ENCODE data around the gene OR1I1. TPM values are rescaled to one million over a fixed set of nuclear protein-coding genes. Genes with fewer than 3 reads are reported as not detected.
"Not testable (repeated sequence)": the region's sequence is repeated elsewhere in the genome, so short reads cannot be mapped to it uniquely, and the experiment has no call there.

OR1I1 gene
- polyA plus RNA-seq, 12 donors: 0.04 to 0.07 (median 0.06) TPM; not detected in 6

DNA sequence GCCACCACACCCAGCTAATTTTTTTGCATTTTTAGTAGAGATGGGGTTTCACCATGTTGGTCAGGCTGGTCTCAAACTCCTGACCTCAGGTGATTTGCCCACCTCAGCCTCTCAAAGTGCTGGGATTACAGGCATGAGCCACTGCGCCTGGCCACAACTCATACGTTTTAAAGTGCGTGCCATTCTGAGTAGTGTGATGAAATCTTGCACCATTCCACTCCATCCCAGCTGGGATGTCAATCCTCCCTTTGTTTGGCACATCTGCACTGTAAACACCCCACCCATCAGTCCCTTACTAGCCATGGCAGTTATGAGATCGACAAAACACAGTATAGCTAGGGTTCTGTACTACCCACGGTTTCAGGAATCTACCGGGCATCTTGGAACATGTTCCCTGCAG lies 16.0 kb downstream of the OR1I1 start:
- DNase-seq: not testable (repeated sequence)

DNA sequence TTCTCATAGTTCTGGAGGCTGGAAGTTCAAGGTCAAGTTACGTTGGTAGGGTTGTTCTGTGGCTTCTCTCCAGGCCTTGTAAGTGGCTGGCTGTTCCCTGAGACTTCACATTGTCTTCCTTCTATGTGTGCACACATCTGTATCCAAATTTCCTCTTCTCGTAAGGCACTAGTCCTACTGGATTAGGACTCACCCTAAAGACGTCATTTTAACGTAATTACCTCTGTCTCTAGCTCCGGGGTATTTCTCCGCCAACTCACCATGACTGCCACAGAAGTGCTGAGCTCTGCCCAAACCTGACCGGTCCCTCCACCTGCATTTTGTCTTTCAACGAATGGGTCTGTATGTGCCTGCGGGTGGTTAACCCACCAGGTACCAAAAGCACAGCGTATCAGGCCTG lies 16.4 kb downstream of the OR1I1 start:
- DNase-seq: no peak

DNA sequence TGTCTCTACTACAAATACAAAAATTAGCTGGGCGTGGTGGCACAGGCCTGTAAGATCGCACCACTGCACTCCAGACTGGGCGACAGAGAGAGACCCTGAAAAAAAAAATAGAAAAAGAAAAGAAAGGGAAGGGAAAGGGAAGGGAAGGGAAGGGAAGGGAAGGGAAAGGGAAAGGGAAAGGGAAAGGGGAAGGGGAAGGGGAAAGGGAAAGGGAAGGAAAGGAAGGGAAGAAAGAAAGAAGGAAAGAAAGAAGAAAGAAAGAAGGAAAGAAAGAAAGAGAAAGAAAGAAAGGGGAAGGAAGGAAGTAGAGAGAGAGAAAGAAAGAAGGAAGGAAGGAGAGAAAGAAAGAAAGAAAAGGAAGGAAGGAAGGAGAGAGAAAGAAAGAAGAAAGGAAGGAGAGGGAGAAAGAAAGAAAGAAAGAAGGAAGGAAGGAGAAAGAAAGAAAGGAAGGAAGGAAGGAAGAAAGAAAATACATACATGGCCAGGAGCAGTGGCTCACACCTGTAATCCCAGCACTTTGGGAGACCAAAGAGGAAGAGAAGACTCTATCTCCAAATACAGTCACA lies 17.1 kb downstream of the OR1I1 start:
- no peak for DNase-seq

DNA sequence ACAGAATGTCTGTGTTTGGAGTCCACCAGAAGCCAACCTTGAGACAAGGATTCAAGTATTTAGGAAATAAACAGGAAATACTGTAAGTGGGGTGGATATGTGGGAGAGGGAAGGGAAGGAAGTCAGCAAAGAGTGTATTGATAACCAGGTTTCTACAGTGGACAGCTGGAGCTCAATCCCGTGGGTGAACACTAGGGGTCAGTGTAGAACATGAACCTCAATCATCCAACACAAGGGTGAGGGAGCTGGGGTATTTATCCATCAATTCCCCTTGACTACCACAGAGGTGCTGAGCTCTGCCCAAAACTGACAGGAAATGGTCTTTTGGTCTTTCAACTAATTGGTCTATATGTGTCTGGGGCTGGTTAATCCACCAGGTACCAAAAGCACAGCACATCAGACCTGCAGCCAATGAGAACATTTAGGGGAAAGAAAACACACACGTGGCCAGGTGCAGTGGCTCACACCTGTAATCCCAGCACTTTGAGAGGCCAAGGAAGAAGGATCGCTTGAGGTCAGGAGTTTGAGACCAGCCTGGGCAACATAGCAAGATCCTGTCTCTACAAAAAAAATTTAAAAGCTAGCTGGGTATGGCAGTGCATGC lies 19.6 kb downstream of the OR1I1 start:
- DNase-seq: no peak

DNA sequence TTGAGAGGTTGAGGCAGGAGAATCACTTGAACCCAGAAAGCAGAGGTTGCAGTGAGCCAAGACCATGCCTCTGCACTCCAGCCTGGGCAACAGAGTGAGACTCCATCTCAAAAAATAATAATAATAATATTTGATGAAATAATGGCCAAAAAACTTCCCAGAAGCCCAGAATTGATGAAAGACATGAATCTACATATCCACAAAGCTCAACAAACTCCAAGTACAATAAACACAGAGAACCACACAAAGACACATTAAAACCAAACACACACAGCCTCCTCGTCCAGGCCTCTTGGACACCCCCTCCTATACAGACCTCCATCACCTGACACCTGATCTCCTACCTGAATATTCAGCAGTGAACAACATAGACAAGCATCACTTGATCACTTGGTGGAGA lies 22.0 kb downstream of the OR1I1 start:
- DNase-seq: no peak

DNA sequence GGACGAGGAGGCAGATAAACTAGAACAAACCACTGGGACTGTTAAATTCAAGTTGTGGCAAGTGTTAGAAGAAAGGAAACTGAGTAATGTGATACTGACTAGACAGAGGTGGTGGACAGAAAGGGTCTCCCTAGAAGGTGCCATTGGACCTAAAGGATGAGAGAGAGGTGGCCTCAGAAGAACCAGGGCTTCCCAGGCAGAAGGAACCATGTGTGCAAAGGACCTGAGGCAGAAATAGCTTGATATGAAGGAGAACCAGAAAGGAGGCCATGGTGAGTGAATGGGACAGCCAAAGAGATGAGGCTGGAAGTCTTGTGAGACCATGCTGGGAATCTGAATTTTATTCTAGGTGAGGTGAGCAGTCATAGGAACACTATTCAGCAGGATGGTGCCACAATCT lies 22.4 kb downstream of the OR1I1 start:
- no peak for DNase-seq

DNA sequence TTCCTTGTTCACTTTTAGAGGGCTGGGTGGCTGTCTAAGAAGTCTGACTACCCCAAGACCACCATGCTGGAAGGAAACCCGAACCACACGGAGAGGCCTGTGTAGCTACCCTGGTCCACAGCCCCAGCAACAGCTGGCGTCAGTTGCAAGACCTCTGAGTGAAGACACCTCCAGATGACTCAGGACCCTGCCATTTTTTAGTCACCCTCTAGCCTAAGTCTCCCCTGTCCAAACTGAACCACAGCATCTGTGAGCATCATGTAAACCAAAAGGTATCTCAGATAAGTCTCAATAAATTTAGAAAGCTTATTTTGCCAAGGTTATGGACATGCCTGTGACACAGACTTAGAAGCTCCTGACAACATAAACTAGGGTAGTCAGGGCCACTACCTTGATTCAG lies 23.0 kb downstream of the OR1I1 start:
- DNase-seq: no peak

DNA sequence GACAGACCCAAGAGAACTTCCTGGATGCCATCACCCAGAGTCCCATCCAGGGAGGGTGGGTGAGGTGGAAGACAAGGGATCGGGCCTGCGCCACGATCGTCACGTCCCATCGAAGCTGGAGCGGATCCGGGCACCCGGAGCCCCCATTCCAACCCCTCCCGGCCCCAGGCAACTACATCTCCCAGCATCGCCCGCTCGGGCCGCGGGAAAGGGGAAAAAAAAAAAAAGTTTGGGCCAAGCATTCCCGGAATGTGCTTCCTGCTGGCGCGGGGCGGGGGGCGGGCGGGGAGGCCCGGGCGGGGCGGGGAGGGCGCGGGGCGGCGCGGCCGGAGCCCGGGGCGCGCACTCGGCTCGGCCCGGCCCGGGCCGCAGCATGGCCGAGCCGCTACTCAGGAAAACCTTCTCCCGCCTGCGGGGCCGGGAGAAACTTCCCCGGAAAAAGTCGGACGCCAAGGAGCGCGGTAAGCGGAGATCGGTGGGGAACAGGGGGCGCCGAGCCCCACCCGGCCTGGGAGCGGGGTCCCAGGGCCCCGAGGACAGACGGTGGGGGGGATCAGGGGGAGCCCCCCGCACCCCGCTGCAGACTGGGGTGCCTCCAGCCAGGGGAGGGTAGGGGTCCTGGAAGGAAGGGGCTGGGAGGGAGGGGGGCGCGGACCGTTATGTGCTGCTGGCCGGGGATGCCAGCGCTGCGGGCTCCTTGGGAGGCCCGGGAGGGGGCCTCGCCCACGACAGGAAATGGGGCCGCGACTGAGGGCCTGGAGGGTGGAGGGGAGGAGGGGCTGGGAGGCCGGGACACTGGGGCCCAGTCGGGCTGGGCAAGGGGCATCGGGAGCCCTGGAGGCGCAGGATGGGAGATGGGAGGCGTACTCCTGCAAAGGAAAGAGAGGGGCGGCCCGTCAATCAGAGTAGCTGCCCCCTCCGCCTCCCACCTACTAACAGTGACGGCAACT lies 25.3 kb downstream of the OR1I1 start, which contains the start of gene SYDE1:
SYDE1 (plus strand) TSS at position 341 of the 950 bp plus-strand sequence; CDS start at position 374, 33 bp downstream.
- peak; percentile 69 for DNase-seq

DNA sequence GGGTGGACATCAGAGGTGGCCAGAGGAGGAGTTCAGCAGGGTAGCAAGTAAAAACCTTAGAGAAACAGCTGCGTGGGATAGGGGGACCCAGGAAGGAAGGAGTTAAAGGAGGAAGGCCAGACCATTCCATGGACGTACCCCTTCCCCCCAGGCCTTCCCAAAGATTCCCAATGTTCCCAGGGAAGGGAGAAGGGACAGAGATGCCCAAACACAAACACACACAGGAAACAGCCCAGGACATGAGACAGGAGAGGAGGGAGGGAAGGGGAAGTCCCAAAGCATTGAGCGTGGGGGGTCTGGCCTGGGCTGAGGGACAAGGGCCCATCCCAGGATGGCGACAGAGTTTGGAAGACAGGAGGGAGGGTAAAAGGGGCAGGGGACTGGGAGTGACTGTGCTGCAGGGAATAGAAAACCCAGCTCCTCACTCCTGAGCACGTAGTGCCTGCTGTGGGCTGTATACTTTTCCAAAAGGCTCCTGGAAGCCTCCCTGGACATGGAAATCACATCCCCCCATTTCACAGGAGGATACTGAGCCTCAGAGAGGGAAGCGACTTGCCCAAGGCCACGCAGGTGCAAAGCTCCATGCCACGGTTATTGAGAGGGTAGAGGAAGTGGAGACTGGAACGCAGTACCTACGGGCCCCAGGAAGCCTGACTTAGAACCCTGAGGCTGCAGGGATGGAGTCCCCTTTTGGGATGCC lies 26.3 kb downstream of the OR1I1 start:
- DNase-seq: no peak

DNA sequence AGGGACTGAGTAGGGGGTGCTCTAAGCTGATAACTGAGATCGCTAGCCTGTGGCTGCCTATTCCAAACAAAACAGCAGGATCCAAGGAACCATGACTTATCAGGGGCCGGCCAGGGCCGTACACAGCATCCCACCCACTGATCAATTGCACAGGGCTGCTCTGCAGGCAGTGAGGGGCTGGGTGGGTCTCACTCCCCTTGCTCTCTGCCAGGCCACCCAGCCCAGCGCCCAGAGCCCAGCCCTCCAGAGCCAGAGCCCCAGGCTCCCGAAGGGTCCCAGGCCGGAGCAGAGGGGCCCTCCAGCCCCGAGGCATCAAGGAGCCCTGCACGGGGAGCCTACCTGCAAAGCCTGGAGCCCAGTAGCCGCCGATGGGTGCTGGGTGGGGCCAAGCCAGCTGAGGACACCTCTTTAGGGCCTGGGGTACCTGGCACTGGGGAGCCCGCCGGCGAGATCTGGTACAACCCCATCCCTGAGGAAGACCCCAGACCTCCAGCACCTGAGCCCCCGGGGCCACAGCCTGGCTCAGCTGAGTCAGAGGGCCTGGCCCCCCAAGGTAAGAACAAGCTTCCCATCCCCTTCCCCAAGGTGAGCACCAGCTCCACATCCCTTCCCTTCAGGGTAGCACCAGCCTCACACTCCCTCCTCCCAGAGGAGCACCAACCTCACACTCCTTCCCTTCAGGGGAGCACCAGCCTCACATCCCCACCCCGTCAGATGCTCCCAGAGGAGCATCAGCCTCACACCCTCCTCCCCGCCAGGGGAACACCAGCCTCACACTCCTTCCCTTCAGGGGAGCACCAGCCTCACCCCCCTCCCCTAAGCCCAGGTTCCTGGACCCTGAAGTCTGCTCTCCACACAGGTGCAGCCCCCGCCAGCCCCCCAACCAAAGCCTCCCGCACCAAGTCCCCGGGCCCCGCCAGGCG lies 27.1 kb downstream of the OR1I1 start:
- DNase-seq: no peak

DNA sequence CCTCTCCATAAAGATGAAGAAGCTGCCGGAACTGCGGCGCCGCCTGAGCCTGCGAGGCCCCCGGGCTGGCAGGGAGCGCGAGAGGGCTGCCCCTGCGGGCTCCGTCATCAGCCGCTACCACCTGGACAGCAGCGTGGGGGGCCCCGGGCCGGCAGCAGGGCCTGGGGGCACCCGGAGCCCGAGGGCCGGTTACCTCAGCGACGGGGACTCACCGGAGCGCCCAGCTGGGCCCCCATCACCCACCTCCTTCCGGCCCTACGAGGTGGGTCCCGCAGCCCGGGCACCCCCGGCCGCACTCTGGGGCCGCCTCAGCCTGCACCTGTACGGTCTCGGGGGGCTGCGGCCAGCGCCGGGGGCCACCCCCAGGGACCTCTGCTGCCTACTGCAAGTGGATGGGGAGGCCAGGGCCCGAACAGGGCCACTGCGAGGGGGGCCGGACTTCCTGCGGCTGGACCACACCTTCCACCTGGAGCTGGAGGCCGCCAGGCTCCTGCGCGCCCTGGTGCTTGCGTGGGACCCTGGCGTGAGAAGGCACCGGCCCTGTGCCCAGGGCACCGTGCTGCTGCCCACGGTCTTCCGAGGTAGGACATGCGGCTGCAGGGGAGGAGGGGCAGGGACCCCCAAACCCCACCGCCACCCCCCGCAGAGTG lies 27.9 kb downstream of the OR1I1 start:
- DNase-seq: no peak

DNA sequence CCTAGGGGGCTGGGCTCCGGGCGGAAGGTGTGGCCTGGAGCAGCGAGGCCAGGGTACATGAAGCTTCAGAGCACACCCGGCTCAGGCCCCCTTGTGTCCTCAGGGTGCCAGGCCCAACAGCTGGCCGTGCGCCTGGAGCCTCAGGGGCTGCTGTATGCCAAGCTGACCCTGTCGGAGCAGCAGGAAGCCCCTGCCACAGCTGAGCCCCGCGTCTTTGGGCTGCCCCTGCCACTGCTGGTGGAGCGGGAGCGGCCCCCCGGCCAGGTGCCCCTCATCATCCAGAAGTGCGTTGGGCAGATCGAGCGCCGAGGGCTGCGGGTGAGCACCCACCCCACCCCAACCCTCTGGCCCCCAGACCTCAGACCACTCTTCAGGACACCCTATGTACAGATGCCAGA lies 28.4 kb downstream of the OR1I1 start:
- no peak for DNase-seq

DNA sequence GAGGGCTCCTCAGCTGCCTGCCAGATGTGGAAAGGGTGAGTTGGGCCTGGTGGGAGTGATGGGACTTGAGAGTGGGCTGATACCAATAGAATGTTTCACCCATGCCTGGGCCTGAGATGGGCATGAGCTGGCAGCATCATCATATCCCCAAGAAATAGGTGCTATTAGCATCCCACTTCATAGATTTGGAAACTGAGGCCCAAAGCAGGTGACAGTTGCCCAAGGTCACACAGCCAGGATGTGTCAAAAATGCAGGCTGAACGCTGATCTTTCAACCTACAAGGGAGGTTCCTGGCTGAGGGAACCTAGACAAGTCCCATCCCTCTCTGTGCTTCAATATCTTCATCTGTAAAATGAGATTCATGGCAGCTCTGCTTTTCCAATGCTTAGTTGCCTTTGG lies 29.7 kb downstream of the OR1I1 start:
- DNase-seq: no peak

DNA sequence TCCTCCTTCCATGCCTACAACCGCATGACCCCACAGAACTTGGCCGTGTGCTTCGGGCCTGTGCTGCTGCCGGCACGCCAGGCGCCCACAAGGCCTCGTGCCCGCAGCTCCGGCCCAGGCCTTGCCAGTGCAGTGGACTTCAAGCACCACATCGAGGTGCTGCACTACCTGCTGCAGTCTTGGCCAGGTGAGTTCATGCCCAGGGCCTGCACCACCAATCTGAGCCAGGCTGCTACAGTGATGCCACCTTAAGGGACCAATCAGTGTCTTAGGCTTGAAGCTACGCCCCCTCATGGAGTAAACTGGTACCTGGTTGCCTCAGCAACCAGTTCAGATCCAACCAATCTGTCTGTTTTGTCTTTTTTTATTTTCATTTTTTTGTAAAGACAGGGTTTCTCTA lies 30.4 kb downstream of the OR1I1 start:
- no peak for DNase-seq

DNA sequence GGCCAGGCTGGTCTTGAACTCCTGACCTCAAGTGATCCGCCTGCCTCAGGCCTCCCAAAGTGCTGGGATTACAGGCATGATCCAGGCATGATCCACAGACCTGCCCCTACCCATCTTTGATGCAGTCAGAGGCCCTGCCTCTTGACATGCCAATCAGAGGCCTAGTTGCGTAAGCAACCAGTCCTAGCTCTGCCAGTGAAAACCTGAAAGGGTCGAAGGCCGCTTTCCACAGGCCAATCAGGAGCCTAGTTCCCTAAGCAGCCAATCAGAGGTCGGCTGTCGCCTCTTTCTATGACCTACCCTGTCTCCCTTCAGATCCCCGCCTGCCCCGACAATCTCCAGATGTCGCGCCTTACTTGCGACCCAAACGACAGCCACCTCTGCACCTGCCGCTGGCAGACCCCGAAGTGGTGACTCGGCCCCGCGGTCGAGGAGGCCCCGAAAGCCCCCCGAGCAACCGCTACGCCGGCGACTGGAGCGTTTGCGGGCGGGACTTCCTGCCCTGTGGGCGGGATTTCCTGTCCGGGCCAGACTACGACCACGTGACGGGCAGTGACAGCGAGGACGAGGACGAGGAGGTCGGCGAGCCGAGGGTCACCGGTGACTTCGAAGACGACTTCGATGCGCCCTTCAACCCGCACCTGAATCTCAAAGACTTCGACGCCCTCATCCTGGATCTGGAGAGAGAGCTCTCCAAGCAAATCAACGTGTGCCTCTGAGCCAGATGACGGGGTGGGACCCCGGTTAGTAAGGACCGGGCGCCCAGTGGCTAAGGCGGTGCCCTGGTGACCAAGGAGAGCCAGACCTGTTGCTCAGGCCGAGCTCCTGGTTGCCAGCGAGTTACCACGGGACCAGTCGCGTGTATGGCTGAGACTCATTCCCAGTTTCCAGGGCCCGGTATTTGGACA lies 31.5 kb downstream of the OR1I1 start:
- no peak for DNase-seq

DNA sequence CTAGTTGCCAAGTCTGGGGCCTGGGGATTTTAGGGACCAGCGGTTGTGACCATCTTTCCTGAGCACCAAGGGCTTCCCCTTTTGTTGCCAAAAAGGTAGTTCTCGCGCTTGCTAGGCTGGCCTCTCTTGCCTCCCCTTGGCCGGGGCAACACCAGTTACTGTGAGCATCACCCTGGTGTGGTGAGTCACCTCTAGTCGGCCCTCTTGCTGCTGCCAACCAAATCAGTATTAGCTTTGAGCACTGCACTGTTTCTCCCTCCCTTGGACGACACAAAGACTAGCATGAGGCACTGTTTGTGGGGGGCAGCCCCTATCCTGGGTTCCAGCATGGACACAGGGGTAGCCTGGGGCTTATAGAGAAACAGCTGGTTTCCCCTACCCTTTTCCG lies 32.1 kb downstream of the OR1I1 start:
- no peak for DNase-seq

DNA sequence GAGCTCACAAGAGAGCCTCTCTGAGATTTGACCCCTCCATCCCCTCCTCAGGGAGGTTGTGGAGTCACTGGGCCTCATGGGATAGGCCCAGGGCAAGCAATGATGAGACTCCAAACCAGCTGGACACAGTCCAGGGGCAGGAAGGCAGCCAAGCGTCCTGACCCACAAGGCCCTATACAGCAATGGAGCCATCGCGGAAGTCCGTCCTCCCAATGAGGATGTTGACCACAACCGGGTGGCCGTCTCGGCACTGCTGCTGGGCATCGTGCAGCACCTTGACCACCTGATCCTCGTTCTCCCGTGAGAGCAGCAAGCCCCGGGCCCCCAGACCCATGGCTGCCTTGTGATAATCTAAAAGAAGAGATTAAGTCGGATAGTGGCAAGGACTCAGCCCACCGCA lies 33.1 kb downstream of the OR1I1 start:
- no peak for DNase-seq

DNA sequence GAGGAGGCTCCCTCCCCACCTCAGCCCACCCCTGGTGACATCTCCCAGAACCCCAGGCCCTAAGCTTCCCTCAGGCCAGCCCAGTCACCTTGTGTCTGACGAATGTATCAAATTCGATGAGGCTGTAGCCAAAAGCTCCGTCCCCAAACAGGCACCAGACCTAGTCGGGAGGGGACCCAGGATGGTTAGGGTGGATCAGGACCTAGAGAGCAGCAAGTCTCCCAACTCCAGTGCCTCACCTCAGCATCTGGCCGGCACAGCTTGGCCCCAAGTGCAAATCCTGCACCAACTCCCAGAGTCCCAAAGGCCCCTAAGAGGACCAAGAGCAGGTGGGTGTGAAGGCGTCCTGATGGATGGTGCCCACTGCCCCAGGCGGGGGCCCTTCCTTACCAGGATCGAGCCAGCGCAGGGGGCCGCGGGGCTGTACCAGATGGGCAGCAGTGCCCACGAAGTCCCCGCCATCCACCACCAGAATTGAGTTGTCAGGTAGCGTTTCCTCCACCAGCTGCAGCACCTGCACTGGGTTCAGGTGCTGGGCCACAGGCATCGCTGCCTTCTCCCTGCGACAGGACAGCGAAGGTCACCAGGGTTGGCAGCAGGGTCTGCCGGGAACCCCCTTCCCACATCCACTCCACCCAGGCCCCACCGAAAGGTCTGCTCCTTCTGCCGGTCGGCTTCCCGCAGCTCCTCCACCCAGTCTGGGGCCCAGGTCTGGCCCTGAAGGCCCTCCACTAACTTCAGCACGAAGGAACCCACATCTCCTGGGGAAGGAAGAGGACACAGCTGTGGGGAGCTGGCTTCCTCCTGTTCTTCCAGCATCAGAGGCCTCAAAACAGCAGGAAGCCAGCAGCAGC lies 34.0 kb downstream of the OR1I1 start:
- no peak for DNase-seq

DNA sequence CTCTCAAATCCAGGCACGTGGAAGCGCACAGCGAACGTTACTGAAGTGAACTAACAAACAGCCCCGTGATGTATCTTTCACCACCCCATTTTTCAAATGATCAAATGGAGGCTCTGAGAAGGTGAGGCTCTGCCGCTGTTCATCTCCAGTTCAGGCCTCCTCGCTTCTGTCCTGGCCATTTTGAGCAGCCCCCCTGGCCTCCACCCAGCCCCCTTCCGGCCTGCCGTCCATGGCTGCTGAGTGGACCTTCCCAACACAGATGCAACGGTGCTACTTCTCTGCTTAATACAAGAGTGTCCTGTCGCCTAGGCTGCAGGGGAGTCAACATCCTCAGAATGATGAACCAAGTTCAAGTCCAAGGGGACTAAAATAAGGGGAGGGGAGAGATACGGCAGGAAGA lies 34.8 kb downstream of the OR1I1 start:
- no peak for DNase-seq

Data from muscle of arm (tissue), 12 donors.